Endothelial cell of umbilical vein (primary cell): ENCODE measurements around the gene AKAP13. TPM values are rescaled to one million over a fixed set of nuclear protein-coding genes. Genes with fewer than 3 reads are reported as not detected.

Experiments used
- BruUV-seq: library from RNA; stranded (reverse); fragments of 400-500 nt; replicated peaks from 2 replicates; lab custom pipeline; 2021; lab: Mats Ljungman, UMichigan
- CTCF ChIA-PET: fragments of 300-600, 350-600 bp; sonication (Branson Sonifier 250); formaldehyde crosslinking; loops from one replicate; lab custom pipeline; 2021; ENCODE audit warnings: antibody characterized with exemption, inconsistent platforms; lab: Charles Lee
- POLR2A ChIA-PET: fragments of 300-600, 350-600 bp; sonication (Branson Sonifier 250); formaldehyde crosslinking; loops from one replicate; lab custom pipeline; 2021; ENCODE audit warnings: antibody characterized with exemption, inconsistent platforms; lab: Charles Lee
- DNase-seq: peaks from one replicate; pipeline ENCODE4 v3.0.0-alpha.2; 2011; ENCODE audit warnings: low read depth, low spot score
- FAIRE-seq: peaks from 2 replicates; lab custom pipeline; 2011; peaks lifted over from hg19 to GRCh38; lab: Jason Lieb, UNC
- H2AFZ ChIP-seq: 2 replicates; pipeline ENCODE4 v1.6.0; 2012; ENCODE audit warnings: low read depth, low read length, control low read depth, inconsistent platforms
- H3K27ac ChIP-seq: 2 replicates; pipeline ENCODE4 v1.5.1; 2011; ENCODE audit warnings: low read depth, mild to moderate bottlenecking, control low read depth, low read length, moderate library complexity; ENCODE audit not compliant: insufficient read depth
- H3K27me3 ChIP-seq, 2 experiments: 2 replicates each; pipeline versions ENCODE4 v1.6.0 to v1.6.1; 2011; ENCODE audit warnings: low read length in 2 of 2, mixed read lengths in 1 of 2; ENCODE audit not compliant: control insufficient read depth in 2 of 2, insufficient read depth in 2 of 2
- H3K36me3 ChIP-seq, 2 experiments: 2 replicates in 1 of 2; 3 replicates in 1 of 2; pipeline ENCODE4 v1.5.1; 2011; ENCODE audit warnings: low read length in 2 of 2, mild to moderate bottlenecking in 1 of 2, moderate library complexity in 1 of 2; ENCODE audit not compliant: control insufficient read depth in 2 of 2, insufficient read depth in 2 of 2; ENCODE audit errors: extremely low read depth in 1 of 2
- H3K4me1 ChIP-seq: 3 replicates; pipeline ENCODE4 v1.5.1; 2011; ENCODE audit warnings: mild to moderate bottlenecking, low read length; ENCODE audit not compliant: control insufficient read depth, insufficient read depth; ENCODE audit errors: extremely low read depth
- H3K4me2 ChIP-seq: 2 replicates; pipeline ENCODE4 v1.6.1; 2011; ENCODE audit warnings: low read length, control low read depth, mixed read lengths; ENCODE audit not compliant: insufficient read depth
- H3K4me3 ChIP-seq, 3 experiments: fragments of 200-600 bp in 1 of 3; sonication (generic), shearing (Covaris generic) in 1 of 3; replicated peaks in 1 of 3; 2 replicates each; pipeline ENCODE4 v1.5.1; 2011 to 2016; ENCODE audit warnings: control low read depth in 3 of 3, low read length in 3 of 3, mild to moderate bottlenecking in 2 of 3, inconsistent platforms in 1 of 3, low read depth in 1 of 3, moderate library complexity in 1 of 3; ENCODE audit not compliant: insufficient read depth in 1 of 3
- H3K79me2 ChIP-seq: 2 replicates; pipeline ENCODE4 v1.6.0; 2012; ENCODE audit warnings: low read length, inconsistent platforms; ENCODE audit not compliant: control insufficient read depth, insufficient read depth
- H3K9ac ChIP-seq: replicated peaks from 2 replicates; pipeline ENCODE3; 2011; ENCODE audit warnings: low read length, control low read depth; ENCODE audit not compliant: insufficient read depth; ENCODE audit errors: extremely low read depth
- H3K9me1 ChIP-seq: replicated peaks from 3 replicates; pipeline ENCODE4 v1.6.0; 2011; ENCODE audit warnings: mild to moderate bottlenecking, low read length; ENCODE audit not compliant: control insufficient read depth, insufficient read depth; ENCODE audit errors: extremely low read depth
- H3K9me3 ChIP-seq: replicated peaks from 2 replicates; pipeline ENCODE4 v1.5.1; 2012; ENCODE audit warnings: low read length, inconsistent platforms; ENCODE audit not compliant: control insufficient read depth, insufficient read depth
- H4K20me1 ChIP-seq: replicated peaks from 2 replicates; pipeline ENCODE3; 2011; ENCODE audit warnings: mild to moderate bottlenecking, low read length; ENCODE audit not compliant: control insufficient read depth, insufficient read depth; ENCODE audit errors: extremely low read depth
- EZH2 ChIP-seq: IDR thresholded peaks from 2 replicates; pipeline ENCODE4 v1.6.1; 2012; ENCODE audit warnings: borderline replicate concordance, low read depth, mild to moderate bottlenecking, moderate library complexity, low read length, inconsistent platforms; ENCODE audit not compliant: severe bottlenecking
- FOS ChIP-seq: IDR thresholded peaks from 2 replicates; pipeline ENCODE4 v1.6.1; 2011; ENCODE audit warnings: mild to moderate bottlenecking, low read length, moderate library complexity, borderline replicate concordance; ENCODE audit not compliant: insufficient read depth
- GATA2 ChIP-seq: IDR thresholded peaks from 2 replicates; pipeline ENCODE4 v1.7.0; 2011; ENCODE audit warnings: low read depth, mild to moderate bottlenecking, moderate library complexity, mixed read lengths, low read length; ENCODE audit not compliant: insufficient read length, insufficient read depth
- JUN ChIP-seq: IDR thresholded peaks from 2 replicates; pipeline ENCODE4 v1.6.1; 2011; ENCODE audit warnings: borderline replicate concordance, low read depth; ENCODE audit not compliant: insufficient read length, insufficient read depth
- MYC ChIP-seq: IDR thresholded peaks from one replicate; pipeline ENCODE4 v1.6.1; 2011; ENCODE audit warnings: mild to moderate bottlenecking, low read depth, low read length
- POLR2A ChIP-seq: IDR thresholded peaks from 2 replicates; pipeline ENCODE4 v1.6.1; 2012; ENCODE audit warnings: low read depth, mild to moderate bottlenecking, control low read depth, low read length
- POLR2AphosphoS5 ChIP-seq: IDR thresholded peaks from 2 replicates; pipeline ENCODE4 v1.6.1; 2012; ENCODE audit warnings: low read depth, mild to moderate bottlenecking, control low read depth, low read length, moderate library complexity; ENCODE audit not compliant: insufficient read depth
- dilution Hi-C: fragments of 300-500 bp; cut with MboI; formaldehyde crosslinking; loops from one replicate; pipeline ENCODE4 v1.15.0; 2019; ENCODE audit warnings: low sequenced_read_pairs; ENCODE audit not compliant: extremely low pct_ligation_motif_present
- intact Hi-C: fragments of 100-400 bp; cut with micrococcal nuclease; formaldehyde crosslinking; loops from one replicate; pipeline ENCODE4 v1.10.0; 2022
- polyA plus RNA-seq, 4 experiments: library from polyadenylated mRNA; depleted of rRNA in 3 of 4; stranded (reverse) in 3 of 4; unstranded in 1 of 4; fragments of >200 nt; gene quantifications; 2 replicates each; pipeline versions ENCODE4 v1.2.1 to v1.2.3, GENCODE V29; 2011 to 2012; ENCODE audit warnings: missing spikeins in 1 of 4
- total RNA-seq: library from RNA; stranded (reverse); gene quantifications from 2 replicates; pipeline ENCODE4 v1.2.3, GENCODE V29; 2021
- TF ChIP-seq, protein P1 (sequence below): IDR thresholded peaks from 2 replicates; pipeline ENCODE4 v1.6.1; 2011; ENCODE audit not compliant: insufficient read depth, insufficient read length
- TF ChIP-seq, protein P2 (sequence below), 2 donors: IDR thresholded peaks; 1 replicate in 1 of 2; 2 replicates in 1 of 2; pipeline ENCODE4 v1.5.1; 2011; ENCODE audit warnings: low read length in 2 of 2, mild to moderate bottlenecking in 2 of 2, moderate library complexity in 2 of 2, control low read depth in 1 of 2, inconsistent platforms in 1 of 2, low read depth in 1 of 2; ENCODE audit not compliant: insufficient read depth in 1 of 2; ENCODE audit errors: extremely low read depth in 1 of 2

AKAP13 gene
- total and polyA plus RNA-seq, 2 donors (not counting 3 experiments of a cell fraction or from before 2014, with no cell fraction given) = 22.8 to 87.8 TPM

DNA sequence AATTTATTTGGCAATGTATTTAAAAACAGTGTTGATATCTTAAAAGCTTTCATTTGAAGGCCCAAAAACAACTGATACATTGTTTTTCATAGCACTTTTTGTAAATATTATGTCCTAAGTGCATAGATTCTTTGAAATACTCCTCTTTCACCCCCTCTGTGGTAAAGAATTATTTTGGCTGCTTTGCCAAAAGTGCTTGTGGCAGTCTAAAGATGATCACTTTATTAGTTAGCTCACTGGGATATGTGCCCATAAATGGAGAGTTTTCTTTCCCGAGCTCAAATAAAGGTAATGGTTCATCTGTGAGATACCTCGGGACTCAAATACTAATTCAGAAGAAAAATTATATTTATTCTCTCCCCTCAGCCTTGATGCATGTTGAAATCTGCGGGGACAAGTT lies 16.7 kb downstream of the AKAP13 start:
- no peaks in the 10 kb centered on the region for H3K27me3 ChIP-seq
- H4K20me1 ChIP-seq = no peaks in the 10 kb centered on the region
- no peak overlapping the region for H3K9ac ChIP-seq
- H2AFZ ChIP-seq = no peak overlapping the region
- H3K4me3 ChIP-seq = no peak overlapping the region
- ChIA-PET CTCF (interaction anchor here (1.9 kb wide), 1 partner anchor 17 kb away, joined by 8 read pairs; no protein-coding TSS in a partner anchor), POLR2A (no interaction called here)
- peaks cover 82% of the 10 kb centered on the region for H3K79me2 ChIP-seq
- intact Hi-C loops (no loop called here), dilution Hi-C loops (no loop called here)
- H3K36me3 ChIP-seq = no peaks in the 10 kb centered on the region
- H3K27ac ChIP-seq = no peak overlapping the region
- H3K9me1 ChIP-seq = peaks cover 6% of the 10 kb centered on the region
- no peak for FAIRE-seq
- TF ChIP-seq, protein P1, sequence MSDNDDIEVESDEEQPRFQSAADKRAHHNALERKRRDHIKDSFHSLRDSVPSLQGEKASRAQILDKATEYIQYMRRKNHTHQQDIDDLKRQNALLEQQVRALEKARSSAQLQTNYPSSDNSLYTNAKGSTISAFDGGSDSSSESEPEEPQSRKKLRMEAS = no peak
- TF ChIP-seq, protein P2, sequence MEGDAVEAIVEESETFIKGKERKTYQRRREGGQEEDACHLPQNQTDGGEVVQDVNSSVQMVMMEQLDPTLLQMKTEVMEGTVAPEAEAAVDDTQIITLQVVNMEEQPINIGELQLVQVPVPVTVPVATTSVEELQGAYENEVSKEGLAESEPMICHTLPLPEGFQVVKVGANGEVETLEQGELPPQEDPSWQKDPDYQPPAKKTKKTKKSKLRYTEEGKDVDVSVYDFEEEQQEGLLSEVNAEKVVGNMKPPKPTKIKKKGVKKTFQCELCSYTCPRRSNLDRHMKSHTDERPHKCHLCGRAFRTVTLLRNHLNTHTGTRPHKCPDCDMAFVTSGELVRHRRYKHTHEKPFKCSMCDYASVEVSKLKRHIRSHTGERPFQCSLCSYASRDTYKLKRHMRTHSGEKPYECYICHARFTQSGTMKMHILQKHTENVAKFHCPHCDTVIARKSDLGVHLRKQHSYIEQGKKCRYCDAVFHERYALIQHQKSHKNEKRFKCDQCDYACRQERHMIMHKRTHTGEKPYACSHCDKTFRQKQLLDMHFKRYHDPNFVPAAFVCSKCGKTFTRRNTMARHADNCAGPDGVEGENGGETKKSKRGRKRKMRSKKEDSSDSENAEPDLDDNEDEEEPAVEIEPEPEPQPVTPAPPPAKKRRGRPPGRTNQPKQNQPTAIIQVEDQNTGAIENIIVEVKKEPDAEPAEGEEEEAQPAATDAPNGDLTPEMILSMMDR (IDR thresholded peaks at IDR 0.05; ENCODE audit: extremely low read depth in 1 of 2, insufficient read depth in 1 of 2, low read depth in 1 of 2, low read length in 2 of 2) = no peak
- TF ChIP-seq FOS (no peak), GATA2 (no peak), JUN (no peak), EZH2 (no peak), POLR2AphosphoS5 (no peak), POLR2A (no peak), MYC (no peak)
- no peak for DNase-seq
- no TSS peak for BruUV-seq
- peaks cover 30% of the 10 kb centered on the region for H3K4me1 ChIP-seq
- no peaks in the 10 kb centered on the region for H3K9me3 ChIP-seq
- no peak overlapping the region for H3K4me2 ChIP-seq
